Kidney glomerular epithelial cell (primary cell): ENCODE measurements around the gene THAP10.

Experiments used
- DNase-seq: peaks from one replicate; lab custom pipeline; 2025; lab: John Stamatoyannopoulos, UW

THAP10 gene

DNA sequence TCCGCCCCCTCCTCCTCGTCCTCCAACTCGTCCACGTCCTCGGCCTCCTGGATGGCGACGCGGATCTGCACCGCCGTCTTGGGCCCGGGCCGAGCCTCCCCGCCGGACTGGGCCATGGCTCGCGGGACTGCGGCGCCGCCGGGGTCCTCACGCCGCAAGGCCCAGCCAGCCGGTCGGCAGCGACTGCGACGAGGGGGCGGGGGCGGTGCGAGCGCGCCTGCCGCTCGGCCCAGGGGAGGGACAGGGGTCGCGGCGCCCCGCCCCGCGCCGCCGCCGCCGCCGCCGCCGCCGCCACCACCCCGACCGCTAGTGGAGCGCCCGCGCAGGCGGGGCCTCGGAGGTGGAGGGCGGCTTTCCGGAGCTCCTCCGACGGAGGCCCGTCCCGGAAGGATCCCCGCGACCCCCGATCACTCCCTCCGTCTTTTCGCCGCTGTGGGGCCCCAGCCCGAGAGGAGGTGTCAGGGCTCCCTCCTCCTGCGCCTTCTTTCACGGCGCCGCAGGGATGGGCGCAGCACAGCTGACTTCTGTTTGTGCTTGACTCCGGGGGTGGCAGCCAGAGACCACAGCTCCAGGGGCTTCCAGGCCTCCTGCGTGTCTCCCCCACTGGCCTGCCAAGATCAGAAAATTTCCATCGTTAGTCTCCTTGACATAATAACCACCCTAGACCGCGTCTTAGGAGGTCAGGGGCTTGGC lies 38.1 kb downstream of the THAP10 start, which contains the start of gene LARP6:
TSS of gene LARP6 (minus strand) at position 185 of the 693 bp plus-strand sequence. CDS start at position 116, 69 bp downstream.
- DNase-seq = peak; percentile 42

DNA sequence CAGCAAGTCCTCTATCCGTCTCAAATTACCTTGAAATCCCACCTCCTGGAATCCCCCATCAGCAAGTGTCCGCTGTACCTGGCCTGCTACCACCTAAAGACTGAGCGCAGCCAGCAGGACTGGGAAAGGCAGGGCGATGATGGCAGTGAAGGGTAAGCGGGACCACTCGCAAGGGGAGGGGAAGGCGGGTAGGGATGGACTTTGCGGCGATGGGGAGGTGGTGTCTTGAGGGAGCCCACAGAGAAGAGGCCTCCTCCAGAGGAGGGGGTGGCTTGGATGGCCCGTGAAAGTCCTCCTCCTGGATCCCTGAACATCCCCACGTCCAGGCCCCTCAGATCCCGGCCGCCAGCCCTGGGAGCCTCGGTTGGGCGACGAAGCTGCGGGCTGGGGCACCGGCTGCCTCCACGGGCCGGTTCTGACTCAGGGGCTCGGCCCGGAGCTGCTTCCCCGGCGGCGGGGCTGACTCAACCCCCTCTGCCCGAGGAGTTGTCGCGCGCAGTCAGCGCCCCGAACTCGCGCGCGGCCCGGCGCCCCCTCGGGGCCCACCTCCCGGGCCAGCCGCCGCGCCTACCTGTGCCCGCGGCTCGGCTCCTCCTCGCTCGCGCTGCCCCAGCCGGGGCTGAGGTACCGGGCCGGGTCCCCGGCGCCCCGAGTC lies 38.8 kb downstream of the THAP10 start:
- peak; percentile 59 for DNase-seq

DNA sequence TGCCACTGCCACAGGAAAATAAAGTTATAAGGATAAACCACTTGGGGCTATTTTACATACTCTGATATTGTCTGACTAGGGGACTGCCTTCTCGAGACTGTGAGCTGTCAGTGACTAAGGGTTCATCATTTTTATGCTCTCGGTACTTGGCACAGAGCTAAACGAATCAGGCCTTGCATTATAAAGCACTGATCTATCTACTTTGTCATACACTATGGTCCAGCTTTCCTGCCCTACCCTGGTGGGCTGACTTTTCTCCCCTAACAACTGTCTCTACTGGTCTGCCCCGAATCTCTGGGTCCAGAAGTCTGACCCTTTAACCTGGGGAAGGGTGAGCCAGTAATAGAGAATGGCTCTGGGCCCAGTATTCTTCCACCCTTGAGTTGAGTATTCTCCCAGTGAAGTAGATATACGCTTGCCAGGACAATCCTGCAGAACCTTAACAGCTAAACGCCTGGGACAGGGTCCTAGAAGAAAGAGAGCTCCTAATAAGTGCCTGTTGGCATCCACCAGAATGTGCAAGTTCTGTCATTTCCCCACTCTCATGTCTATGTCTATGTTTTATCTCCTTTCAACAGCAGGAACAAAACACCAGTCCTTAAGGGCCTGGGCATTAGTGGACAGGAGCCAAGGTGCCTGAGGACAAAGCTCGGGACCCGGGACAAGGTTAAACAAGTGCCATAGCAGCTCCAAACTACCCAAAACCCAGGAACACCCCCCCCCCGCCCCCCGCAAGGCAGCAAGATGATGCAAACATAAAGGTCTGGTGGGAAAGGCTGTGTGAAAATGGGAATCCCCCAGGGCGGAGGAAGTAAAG lies 39.5 kb downstream of the THAP10 start:
- peak; percentile 57 for DNase-seq

DNA sequence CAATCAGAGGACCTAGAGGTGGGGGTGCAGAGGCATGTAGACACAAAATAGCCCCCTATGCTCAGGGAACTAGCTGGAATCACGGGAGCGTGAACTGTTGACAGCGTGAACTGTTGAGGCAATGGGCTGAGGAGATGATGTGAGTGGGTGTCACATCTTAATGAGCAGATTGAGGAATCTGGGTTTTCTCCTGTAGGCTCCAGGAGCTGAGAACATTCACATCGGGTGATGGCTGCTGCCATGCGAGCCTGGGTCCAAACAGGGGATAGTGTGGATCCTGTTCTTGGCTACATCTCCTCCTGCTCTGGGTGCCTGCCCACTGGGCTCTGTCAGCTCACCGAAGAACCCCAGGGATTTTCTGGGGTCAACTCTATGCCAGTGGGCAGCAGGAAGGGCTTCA lies 40.3 kb downstream of the THAP10 start:
- DNase-seq = no peak

DNA sequence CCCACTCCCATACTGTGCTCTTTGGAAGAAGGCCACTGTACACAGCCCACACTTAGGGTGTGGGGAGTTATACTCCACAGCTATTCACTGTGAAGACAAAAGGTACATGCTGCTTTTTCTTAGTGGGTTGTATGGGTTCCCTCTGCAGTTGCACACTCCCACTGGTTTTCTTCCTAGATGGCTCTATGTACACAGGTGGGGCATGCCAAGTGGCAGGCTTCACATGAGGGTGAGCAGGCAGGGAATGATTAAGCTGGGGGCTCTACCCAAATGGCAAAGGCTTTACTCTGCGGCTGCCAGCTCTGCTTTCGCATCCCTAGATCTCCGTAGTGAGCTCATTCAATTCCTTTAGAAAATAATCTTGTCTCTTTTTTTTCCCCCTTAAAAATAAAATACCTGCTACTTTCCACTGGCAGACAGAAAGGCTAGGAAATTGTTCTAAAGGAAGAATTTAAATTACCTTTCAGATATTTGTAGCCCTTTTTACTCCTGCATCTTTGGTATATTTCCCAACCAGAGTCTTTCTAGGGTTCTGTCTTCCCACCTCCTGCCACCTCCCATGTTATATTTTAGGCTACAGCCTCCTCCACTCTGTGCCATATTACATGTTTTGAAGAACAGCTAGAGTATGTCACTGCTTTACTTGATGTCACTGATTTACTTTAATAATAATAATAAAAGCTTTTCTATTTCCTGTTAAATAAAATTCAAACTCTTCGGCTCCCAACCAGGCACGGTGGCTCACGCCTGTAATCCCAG lies 46.5 kb downstream of the THAP10 start:
- no peak for DNase-seq

DNA sequence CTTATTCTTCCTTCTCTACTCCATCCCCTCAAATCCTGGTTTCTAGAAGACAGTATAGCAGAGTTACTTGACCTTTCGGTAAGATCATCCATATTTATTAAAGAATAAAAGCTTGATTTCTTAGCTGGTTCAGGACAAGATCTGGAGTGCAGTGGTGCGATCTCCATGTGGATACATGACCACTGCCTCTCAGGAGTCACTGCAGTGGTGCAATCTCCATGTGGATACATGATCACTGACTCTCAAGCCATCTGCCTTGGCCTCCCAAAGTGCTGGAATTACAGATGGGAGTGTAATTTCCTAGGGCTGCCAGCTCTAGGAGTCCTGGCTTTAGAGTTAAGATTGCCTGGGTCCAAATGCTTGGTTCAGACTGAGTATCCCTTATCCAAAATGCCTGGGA lies 54.8 kb downstream of the THAP10 start:
- no peak for DNase-seq

DNA sequence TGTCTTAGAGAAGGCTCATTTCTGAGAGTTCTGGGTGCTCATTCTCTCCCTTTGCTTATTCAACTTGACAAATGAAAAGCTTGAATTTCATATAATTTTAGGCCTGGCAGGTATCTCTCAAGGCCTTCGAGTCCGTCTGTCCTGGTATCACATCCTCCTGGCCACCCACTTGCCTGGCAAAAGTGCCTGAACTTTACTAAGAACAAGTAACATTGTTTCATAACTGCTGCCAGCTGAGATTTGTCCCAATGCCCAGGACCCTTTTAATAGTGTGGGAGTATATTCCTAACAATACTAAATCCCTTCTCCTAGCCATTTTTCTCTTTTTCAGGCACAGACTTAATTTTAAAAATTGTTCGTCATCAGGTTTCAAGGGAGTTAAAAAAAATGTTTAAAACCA lies 56.4 kb downstream of the THAP10 start:
- no peak for DNase-seq

DNA sequence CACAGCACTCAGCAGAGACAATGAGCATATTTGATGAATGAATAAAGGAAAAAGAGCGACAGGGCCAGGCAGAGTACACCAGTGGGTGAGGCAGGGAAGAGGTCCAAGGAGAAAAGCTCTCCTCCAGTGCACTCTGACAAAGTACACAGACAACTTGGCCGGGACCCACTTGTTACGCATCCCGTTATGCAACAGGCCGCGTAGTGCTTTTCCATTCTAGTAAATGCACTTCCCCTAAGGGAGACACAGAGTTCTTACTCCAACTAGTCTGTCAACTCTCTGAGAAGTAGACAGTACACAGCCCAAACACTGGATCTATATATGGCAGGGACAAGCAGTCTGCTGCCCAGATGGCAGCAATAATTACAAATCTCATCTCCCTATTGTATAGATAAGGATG lies 56.8 kb downstream of the THAP10 start:
- DNase-seq = no peak

DNA sequence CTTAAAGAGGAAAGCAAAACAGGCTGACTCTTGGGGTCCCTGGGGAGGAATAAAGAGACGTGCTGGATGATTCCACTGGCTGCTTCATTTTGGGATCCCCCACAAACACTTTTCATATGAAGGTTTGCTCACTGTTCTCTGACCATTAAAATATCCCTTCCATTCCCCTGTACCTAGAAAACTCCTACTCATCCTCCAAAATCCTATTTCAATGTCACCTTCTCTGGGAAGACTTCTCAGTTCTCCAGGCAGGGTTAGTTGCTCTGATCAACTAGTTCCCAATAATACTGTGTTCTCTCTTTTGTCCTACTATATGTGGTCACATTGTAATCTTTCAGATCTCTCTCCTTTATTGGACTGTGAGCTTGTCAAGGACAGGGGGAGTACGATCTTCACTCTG lies 57.2 kb downstream of the THAP10 start:
- no peak for DNase-seq

DNA sequence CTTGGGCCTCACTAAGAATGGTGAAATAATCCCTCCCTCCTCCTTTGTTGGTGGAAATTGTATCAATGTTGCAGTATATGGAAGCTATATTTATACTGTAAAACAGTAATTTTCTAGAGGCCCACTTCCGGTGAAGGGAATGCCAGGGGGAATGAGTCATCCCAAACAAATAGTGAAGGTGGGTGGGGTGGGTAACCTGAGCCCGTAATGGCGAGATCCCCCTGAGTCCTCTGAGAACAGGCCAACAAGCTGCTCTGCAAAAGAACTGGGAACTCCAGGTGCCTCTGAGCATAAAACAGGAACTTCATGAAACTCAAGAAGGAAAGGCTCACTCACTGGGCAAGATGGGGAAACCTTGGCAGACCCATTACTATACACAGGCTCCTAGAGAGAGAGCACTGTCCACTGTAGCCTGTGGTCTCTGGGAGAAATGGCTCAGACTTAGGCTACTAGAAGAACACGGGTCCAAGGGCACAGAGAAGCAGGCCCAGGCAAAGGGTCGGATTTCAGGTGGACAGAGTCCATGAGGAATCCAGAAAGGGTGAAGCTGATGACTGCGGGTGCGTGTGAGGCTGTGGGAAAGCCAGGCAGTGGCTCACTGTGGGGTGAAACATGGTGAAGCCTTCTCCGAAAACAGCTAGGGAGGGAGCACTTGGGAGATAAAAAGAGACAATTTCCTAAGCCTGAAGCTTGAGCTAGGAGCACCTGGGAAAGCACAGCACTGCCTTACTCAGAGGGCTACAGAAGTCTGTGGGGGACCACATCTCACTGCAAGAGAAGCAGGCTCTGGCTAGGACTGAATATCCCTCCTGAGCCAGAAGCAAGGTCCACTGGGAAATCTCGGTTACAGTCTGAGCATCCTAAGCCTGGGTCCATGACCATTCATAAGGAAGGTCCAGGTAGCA lies 58.1 kb downstream of the THAP10 start:
- DNase-seq = peak; percentile 28

DNA sequence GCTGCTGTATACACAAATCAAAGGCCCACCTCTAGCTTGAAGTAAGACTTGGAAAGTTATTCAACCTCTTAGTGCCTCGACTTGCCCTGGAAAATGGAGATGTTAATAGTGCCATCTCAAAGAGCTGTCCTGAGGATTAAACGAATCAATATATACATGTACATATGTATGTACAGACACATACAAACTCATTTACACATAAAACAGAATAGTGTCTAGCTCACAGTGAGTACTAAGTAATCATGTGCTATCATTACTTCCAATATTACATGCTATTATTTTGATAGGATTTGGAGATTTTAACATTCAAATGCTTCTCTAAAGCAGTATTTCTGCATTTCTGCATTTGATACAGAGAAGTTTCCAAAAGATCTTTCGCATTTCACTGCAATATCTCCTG lies 58.8 kb downstream of the THAP10 start:
- DNase-seq = no peak

DNA sequence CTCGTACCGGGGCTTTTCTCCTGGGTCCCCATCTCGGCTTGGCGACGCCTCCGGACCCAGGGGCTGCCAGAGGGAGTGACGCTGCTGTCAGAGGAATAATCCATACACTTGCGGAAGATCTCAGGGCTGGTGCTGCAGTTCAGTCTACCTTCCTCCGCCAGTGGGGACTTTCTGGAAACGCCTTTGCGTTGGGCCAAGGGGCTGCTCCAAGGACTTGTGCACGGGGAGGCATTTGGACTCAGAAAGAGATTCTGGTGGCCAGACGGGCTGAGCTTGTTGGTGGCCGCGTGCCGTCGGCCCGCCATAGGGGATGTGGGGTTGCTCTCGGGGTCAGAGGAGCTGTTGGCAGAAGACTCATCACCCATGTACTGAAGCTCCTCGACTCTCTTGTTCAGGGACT lies 60.1 kb downstream of the THAP10 start:
- DNase-seq = no peak
